ENCODE data around the gene MYOZ3. TPM values are rescaled to one million over a fixed set of nuclear protein-coding genes. Genes with fewer than 3 reads are reported as not detected.

MYOZ3 gene
- 1 to 10 TPM; 4.4 to 7.1 (median 6.3) TPM for polyA plus RNA-seq (ENCODE audit: insufficient read length in 4 of 4)

DNA sequence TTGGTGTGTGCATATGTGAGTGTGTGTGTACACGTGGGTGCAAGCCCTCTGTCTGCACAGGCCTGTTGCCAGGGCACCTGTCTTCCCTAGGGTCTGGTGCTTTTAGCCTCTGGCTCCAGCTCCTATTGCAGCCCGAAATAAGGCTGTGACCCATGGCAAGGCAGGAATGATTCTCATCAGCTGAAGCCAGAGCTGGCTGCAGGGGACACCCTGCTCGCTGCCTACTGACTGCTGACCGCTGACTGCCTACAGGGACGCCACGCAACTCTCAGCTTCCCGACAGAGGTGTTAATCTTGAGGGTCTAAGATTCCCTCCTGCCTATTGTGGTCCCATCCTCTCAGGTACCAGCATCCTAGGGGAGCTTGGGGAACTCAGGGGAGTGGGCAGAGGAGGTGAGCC is at the start of gene MYOZ3:
Gene MYOZ3, plus strand, starts transcription at position 166 of the 400 bp plus-strand sequence. CDS start 1,691 bp downstream, outside the sequence.
- DNase-seq (ENCODE audit: low read depth in 4 of 4, low spot score in 2 of 4): no peak

- DNase-seq (ENCODE audit: low read depth in 4 of 4, low spot score in 2 of 4): no peak
Observed at GRCh38 chr5:150612405-150612804, 48.6 kb upstream of the MYOZ3 start.

- no peak for DNase-seq (ENCODE audit: low read depth in 4 of 4, low spot score in 2 of 4)
Observed at GRCh38 chr5:150612905-150613670, 48.0 kb upstream of the MYOZ3 start.

DNA sequence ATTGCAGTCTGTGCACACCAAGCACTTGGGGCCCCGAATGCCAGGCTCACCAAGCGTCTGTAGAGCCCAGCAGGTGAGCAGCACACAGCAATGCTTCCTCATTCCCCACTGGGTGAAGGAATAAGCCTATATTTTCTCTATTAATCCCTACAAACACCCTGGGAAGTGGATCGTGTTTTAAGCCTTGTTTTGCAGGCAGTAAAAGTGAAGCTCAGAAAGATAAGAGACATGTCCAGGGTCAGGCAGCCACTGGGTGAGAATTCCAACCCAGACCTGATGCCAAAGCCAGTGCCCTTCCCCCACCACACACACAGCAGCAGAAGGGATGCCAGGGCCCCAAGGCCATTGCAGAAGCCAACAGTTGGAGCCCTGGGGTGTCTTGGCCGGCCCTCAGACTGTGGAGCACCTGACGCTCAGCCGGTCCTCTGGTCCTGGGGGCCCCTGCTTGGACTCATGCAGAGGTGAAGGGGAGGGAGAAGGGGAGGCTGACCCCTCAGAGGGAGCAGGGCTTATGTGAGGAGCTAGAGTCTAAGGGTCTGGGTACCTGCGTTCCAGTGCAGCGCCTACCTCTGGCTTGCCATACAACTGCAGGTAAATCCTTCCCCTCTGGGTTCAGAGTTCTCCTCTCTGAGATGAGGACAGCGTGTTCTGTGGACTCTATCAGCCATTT is 46.9 kb upstream of the MYOZ3 start:
- DNase-seq (ENCODE audit: low read depth in 4 of 4, low spot score in 2 of 4): no peak

DNA sequence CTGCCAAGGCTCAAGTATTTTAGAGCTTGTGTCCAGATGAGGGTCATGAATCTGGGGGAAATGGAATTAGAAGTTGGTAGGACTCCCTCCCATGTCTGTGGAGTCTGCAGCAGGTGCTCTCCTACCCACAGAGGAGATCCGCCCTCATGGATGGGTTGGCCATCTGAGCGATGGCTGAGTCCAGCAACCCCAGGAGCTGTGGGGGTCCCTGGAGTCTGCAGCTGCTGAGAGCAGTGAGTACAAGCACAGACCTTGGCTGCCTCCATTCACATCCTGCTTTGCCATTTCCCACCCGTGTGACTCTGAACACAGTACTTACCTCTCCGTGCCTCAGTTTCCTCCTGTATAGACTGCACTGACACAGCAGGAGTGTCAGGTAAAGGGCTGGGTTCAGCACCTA is 46.4 kb upstream of the MYOZ3 start:
- DNase-seq (ENCODE audit: low read depth in 4 of 4, low spot score in 2 of 4): no peak

DNA sequence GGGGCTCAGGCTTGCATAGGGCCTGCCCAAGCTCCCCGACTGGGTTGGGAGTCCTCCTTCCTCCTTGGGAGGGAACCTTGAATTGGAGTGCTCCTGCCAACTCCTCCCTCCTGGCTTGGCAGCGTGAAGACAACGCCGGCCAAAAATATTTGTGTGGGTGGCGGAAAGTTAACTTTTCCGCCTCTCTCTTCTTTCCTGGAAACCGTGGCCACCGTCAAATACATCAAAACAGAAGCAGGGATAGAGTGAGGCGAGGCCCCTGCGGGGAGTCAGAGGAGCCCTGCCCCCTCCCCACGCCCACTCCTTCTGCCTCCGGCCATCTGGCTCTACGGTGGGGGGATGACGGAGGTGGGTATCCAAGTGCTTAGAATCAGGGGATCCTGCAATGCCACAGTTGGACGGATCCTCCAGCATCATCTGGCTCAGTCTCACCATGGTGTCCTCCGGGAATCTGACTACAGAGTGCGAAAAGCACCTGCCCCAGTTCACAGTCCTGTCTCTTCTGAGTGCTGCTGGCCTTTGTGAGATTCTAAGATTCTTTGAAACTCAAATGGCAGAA is 45.8 kb upstream of the MYOZ3 start:
- no peak for DNase-seq (ENCODE audit: low read depth in 4 of 4, low spot score in 2 of 4)

- DNase-seq (ENCODE audit: low read depth in 4 of 4, low spot score in 2 of 4): no peak
Observed at GRCh38 chr5:150616024-150616470, 45.0 kb upstream of the MYOZ3 start.

DNA sequence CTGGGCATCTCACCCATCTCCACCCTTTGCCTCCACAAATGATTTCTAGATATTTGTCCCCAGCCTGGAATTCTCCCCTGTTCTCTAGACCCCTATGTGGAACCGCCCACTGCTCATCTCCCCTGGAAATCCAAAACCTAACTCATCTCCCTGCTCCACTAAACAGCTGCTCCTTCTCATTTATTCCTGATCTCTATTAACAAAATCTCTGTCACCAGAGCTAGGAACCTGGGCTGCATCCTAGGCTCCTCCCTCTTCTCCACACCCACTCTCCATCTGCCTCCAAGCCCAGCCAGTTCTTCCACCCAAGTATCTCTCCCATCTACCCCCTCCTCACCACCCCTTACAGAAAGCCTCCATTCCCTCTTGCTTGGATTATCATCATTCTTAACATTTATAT is 44.5 kb upstream of the MYOZ3 start:
- no peak for DNase-seq (ENCODE audit: low read depth in 4 of 4, low spot score in 2 of 4)

DNA sequence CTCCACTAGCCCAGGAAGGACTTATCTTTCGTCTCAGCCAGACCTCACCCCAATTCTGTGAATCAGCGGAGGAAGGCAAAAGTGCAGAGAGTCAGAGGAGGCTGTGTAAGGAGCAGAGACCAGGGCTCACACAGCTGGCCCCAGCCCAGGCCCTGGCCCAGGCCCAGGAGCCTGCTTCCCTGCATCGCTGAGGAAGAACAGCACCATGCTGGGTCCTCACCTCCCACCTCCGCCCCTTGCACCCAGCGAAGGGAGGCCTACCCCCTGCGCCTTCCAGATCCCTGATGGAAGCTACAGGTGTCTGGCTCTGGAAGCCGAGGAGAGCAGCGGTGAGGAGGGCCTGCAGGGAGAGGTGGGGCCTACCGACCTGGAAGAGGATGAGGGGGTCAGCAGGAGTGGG is 42.9 kb upstream of the MYOZ3 start:
- no peak for DNase-seq (ENCODE audit: low read depth in 4 of 4, low spot score in 2 of 4)

GRCh38 chr5:150618588-150619281 is 42.3 kb upstream of the MYOZ3 start:
- no peak for DNase-seq (ENCODE audit: low read depth in 4 of 4, low spot score in 2 of 4)

DNA sequence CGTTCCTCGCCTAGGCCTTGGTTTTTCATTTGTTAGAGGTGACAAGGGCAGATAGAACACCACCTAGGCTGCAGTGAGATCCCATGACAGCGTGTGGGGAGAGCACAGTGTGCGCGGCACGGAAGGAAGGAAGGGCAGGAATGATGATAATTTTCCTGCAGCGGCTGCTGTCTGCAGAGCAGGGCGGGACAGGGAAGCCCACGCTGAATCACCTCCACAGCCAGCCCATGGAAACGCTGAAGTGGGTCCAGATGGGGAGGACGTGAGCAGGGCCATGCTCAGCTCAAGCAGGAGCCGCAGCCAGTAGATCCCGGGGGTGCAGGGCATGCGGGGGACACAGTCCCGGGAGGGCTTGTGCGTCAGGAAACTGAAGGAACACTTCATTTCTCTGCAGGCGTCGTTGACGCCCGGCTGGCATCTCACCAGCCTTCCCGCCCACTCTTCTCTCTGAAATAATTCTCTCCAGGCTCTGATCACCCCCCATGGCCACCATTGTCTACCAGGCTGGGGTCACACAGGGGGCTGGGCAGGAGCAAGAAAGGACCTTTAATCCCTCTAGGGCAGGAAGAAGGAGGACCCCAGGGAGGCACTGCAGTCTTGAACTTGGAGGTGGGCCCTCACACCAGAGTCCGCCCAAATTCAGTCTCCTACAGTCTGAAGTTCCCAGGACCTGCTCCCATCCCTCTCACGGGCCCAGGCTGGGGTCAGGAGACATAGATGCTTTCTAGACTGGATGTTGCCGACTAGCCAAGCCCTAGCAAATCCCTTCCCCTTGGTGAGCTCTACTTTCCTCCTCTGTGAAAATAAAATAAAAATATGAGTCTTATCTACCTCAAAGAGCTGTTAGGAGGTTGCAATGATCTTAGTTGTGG is 41.5 kb upstream of the MYOZ3 start:
- no peak for DNase-seq (ENCODE audit: low read depth in 4 of 4, low spot score in 2 of 4)

GRCh38 chr5:150621301-150621700 is 39.8 kb upstream of the MYOZ3 start:
- DNase-seq (ENCODE audit: low read depth in 4 of 4, low spot score in 2 of 4): no peak

- no peak for DNase-seq (ENCODE audit: low read depth in 4 of 4, low spot score in 2 of 4)
Observed at GRCh38 chr5:150622157-150622556, 38.9 kb upstream of the MYOZ3 start.

DNA sequence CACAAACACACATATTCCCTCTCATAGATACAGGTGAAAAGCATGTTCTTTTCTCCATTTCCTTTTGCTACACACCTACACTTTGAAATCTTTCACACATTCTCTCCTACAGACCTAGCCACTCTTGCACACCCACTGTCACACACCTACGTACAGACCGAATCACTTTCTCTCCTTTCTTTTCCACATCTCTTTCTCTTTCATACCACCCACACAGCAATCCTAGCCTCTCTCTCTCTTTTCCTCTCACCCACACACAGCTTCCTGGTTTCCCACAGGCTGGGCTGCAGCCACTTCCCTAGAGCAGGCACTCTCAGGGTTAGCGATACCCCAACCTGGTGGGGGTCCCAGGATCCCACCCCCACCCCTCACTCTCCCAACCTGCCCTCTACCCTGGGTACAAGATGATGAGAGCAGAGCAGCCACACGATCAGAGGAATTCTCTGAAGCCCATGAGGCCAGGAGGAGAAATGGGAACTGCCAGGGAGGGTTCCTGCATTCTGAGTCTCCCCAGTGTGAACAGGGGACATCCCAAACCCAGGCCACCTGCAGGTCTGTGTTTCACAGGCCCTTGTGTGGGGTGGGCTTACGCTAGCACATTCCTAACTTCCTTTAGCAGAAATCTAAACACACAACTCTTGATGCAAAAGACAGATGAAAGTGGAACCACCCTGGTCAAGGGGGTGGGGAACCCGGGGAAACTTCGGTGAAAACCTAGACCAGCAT is 37.7 kb upstream of the MYOZ3 start:
- DNase-seq (ENCODE audit: low read depth in 4 of 4, low spot score in 2 of 4): no peak

DNA sequence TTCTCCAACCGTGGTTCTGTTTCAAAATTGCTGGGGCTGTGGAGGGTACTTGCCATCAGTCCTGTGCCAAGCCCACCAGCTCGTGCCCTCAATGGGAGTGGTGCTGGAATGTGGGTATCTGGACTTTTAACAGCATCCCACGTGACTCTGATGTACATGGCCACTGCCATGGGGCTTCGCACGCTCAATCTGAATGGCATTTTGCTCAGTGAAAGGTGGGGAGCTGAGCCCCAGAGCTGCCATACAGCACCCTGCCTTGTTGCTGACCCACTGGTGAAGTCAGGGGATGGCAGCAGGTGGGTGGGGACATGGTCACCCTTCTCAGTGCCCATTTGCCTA is 37.2 kb upstream of the MYOZ3 start:
- no peak for DNase-seq (ENCODE audit: low read depth in 4 of 4, low spot score in 2 of 4)

DNA sequence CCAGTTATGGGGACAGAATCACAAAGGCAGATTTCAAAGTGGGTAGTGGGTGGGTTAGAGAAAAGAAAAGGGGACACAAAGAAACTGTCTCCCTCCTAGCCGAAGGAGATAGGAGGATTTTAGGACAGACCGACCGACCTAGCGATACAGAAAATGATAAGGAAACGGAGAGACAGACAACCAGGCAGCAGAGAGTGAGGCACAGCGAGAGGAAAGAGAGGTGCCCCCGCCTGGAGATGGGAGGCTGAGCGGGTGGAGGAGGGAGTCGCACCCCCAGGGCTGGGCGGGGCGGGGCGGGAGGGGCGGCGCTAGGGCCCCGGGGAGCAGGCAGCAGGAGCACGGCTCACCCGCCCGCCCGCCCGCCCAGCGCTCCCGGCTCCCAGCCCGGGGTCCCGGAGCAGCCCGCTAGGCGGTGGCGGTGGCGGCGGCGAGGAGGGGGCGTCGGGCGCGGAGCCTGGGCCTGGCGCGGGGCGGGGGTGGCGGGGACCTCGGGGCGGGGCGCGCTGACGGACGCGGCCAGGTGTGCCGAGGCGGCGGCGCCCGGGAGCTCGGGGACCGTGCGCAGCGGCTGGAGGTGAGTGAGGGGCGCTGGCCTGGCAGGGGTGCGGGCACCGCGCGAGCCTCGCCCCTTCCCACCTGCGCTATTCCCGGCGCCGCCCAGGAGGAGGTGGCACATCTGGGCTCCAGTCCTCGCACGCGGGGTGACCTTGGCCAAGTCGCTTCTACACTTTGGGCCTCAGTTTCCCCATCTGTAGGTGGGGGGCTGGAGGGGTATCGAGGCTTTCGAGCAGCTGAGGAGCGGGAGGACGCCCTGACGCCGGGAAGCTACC is 36.5 kb upstream of the MYOZ3 start:
- no peak for DNase-seq (ENCODE audit: low read depth in 4 of 4, low spot score in 2 of 4)

DNA sequence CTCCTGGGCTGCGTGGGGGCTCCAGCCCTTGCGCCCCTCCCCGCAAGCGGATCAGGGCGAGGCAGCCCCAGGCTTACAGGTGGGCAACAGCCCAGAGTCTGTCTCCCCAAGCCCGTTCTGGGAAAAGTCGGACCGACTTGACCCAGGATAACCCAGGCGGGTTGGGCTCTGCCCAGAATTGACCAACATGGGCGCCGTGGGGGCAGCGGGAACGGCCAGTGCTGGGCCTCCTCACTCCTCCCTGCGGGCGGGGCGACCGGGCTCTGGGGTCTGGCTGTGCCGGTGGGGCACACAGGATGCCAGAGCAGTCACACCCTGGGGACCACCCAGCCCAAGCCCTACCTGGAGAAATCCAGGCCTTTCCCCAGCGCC is 35.9 kb upstream of the MYOZ3 start:
- DNase-seq (ENCODE audit: low read depth in 4 of 4, low spot score in 2 of 4): no peak

- DNase-seq (ENCODE audit: low read depth in 4 of 4, low spot score in 2 of 4): no peak
Observed at GRCh38 chr5:150625831-150626746, 35.0 kb upstream of the MYOZ3 start.
